NCI-H226 (cell line): ENCODE data around the gene ATXN1.

Source experiments
- DNase-seq: peaks from one replicate; pipeline ENCODE4 v3.0.0-alpha.2; 2015

Gene ATXN1

GRCh38 chr6:16519265-16520242 is 241.7 kb downstream of the ATXN1 start:
- peak; percentile 19 for DNase-seq

- no peak for DNase-seq
Measured at GRCh38 chr6:16518265-16518664, 243.0 kb downstream of the ATXN1 start.

GRCh38 chr6:16514249-16514648 is 247.0 kb downstream of the ATXN1 start:
- peak; percentile 50 for DNase-seq

- no peak for DNase-seq
Measured at GRCh38 chr6:16512544-16513290, 248.5 kb downstream of the ATXN1 start.

GRCh38 chr6:16511723-16512489 is 249.4 kb downstream of the ATXN1 start:
- DNase-seq = no peak

GRCh38 chr6:16511040-16511660 is 250.1 kb downstream of the ATXN1 start:
- DNase-seq = no peak

- no peak for DNase-seq
Measured at GRCh38 chr6:16510245-16510644, 251.0 kb downstream of the ATXN1 start.

GRCh38 chr6:16508959-16509358 is 252.3 kb downstream of the ATXN1 start:
- DNase-seq = no peak

GRCh38 chr6:16505711-16506357 is 255.4 kb downstream of the ATXN1 start:
- no peak for DNase-seq

GRCh38 chr6:16504609-16505008 is 256.7 kb downstream of the ATXN1 start:
- DNase-seq = no peak

- DNase-seq = no peak
Measured at GRCh38 chr6:16503970-16504415, 257.3 kb downstream of the ATXN1 start.

GRCh38 chr6:16503241-16503775 is 258.0 kb downstream of the ATXN1 start:
- DNase-seq = no peak

GRCh38 chr6:16498957-16499356 is 262.3 kb downstream of the ATXN1 start:
- DNase-seq = no peak

- no peak for DNase-seq
Measured at GRCh38 chr6:16498237-16498636, 263.0 kb downstream of the ATXN1 start.

- DNase-seq = no peak
Measured at GRCh38 chr6:16496991-16497801, 264.1 kb downstream of the ATXN1 start.

- DNase-seq = no peak
Measured at GRCh38 chr6:16496210-16496609, 265.1 kb downstream of the ATXN1 start.

- DNase-seq = peak; percentile 48
Measured at GRCh38 chr6:16494793-16495192, 266.5 kb downstream of the ATXN1 start.

GRCh38 chr6:16493802-16494201 is 267.5 kb downstream of the ATXN1 start:
- no peak for DNase-seq

- no peak for DNase-seq
Measured at GRCh38 chr6:16493112-16493511, 268.1 kb downstream of the ATXN1 start.

GRCh38 chr6:16491666-16492313 is 269.5 kb downstream of the ATXN1 start:
- no peak for DNase-seq
